ENCODE results near the gene CDCA3. TPM values are rescaled to one million over a fixed set of nuclear protein-coding genes. Genes with fewer than 3 reads are reported as not detected.

CDCA3 gene
- total and polyA plus RNA-seq, 2 of the 13 experiments (the other 11 are each of a cell fraction or from before 2014, with no cell fraction given): 32.7 to 56.5 TPM

- TF ChIP-seq ATF7-NPFF (CRISPR knock-in tag; IDR thresholded peaks at IDR 0.05; ENCODE audit: low read depth) (peak; percentile 68; the same call in 1 of the 2 replicates), PRPF4 (IDR thresholded peaks at IDR 0.05; ENCODE audit: low read depth, low read length, poor library complexity, severe bottlenecking) (no peak), SP4 (CRISPR knock-in tag; IDR thresholded peaks at IDR 0.05) (peak; percentile 66; the same call in 1 of the 2 replicates), SRSF1 (optimal IDR thresholded peaks at IDR 0.05; ENCODE audit: low read depth, low read length) (peak; percentile 42), ZNF816 (CRISPR knock-in tag; IDR thresholded peaks at IDR 0.05; ENCODE audit: borderline replicate concordance) (peak; percentile 95), ZSCAN22 (CRISPR knock-in tag; IDR thresholded peaks at IDR 0.05) (no peak), NR0B2 (CRISPR knock-in tag; IDR thresholded peaks at IDR 0.05) (0 out of 2 replicates have a peak, but pooled peaks have one; percentile 25), IRF2 (CRISPR knock-in tag; IDR thresholded peaks at IDR 0.05) (no peak), U2AF1 (optimal IDR thresholded peaks at IDR 0.05; ENCODE audit: low read depth, low read length) (peak; percentile 24), USF2 (IDR thresholded peaks at IDR 0.05; ENCODE audit: low read depth, low read length) (no peak), USF2 (CRISPR knock-in tag; IDR thresholded peaks at IDR 0.05; ENCODE audit: borderline replicate concordance) (peak; percentile 30; the same call in 1 of the 2 replicates), ZBTB7B (CRISPR knock-in tag; IDR thresholded peaks at IDR 0.05) (no peak), IKZF5 (CRISPR knock-in tag; IDR thresholded peaks at IDR 0.05) (0 out of 2 replicates have a peak, but pooled peaks have one; percentile 21), SAP130 (CRISPR knock-in tag; IDR thresholded peaks at IDR 0.05; ENCODE audit: low read depth) (peak; percentile 76), GPN1 (CRISPR knock-in tag; IDR thresholded peaks at IDR 0.05; ENCODE audit: borderline replicate concordance) (peak; percentile 92), HNRNPL (IDR thresholded peaks at IDR 0.05; ENCODE audit: low read depth, low read length) (0 out of 2 replicates have a peak, but pooled peaks have one; percentile 42), HNRNPUL1 (IDR thresholded peaks at IDR 0.05; ENCODE audit: low read depth, low read length) (no peak), ZBTB34 (CRISPR knock-in tag; IDR thresholded peaks at IDR 0.05) (peak; percentile 25; the same call in 1 of the 2 replicates), SOX13 (IDR thresholded peaks at IDR 0.05) (no peak), SOX13 (CRISPR knock-in tag; conservative IDR thresholded peaks at IDR 0.05 in 1 of 2, IDR thresholded peaks at IDR 0.05 in 1 of 2) (no peak), ZNF280B (CRISPR knock-in tag; IDR thresholded peaks at IDR 0.05; ENCODE audit: borderline replicate concordance) (peak; percentile 16; the same call in 1 of the 2 replicates), ZNF879 (CRISPR knock-in tag; IDR thresholded peaks at IDR 0.05) (peak; percentile 95)
Observed at GRCh38 chr12:6828781-6829535, 22.1 kb downstream of the CDCA3 start (continued).

Data from HepG2 (cell line).